GM19025 (cell line): ENCODE data around the gene DPCD.
A peak's percentile ranks its signal among the peaks of the same experiment; 100 is the strongest.

Source experiments
- ATAC-seq: cut with Tn5 transposase; IDR thresholded peaks from one replicate; pipeline ENCODE4 v1.9.1; 2021; ENCODE audit warnings: mild to moderate bottlenecking, low read depth, moderate library complexity; ENCODE audit not compliant: unreplicated experiment

DPCD gene

GRCh38 chr10:101566333-101567164, 21.6 kb upstream of the DPCD start:
- no peak for ATAC-seq

GRCh38 chr10:101567165-101568006, 20.7 kb upstream of the DPCD start:
- no peak for ATAC-seq

- ATAC-seq = no peak
These were observed 19.9 kb upstream of the DPCD start for GRCh38 chr10:101568054-101568745.

GRCh38 chr10:101569323-101569621, 18.8 kb upstream of the DPCD start:
- ATAC-seq = no peak

- ATAC-seq = peak; percentile 62
These were observed 18.3 kb upstream of the DPCD start for GRCh38 chr10:101569622-101570427.

DNA sequence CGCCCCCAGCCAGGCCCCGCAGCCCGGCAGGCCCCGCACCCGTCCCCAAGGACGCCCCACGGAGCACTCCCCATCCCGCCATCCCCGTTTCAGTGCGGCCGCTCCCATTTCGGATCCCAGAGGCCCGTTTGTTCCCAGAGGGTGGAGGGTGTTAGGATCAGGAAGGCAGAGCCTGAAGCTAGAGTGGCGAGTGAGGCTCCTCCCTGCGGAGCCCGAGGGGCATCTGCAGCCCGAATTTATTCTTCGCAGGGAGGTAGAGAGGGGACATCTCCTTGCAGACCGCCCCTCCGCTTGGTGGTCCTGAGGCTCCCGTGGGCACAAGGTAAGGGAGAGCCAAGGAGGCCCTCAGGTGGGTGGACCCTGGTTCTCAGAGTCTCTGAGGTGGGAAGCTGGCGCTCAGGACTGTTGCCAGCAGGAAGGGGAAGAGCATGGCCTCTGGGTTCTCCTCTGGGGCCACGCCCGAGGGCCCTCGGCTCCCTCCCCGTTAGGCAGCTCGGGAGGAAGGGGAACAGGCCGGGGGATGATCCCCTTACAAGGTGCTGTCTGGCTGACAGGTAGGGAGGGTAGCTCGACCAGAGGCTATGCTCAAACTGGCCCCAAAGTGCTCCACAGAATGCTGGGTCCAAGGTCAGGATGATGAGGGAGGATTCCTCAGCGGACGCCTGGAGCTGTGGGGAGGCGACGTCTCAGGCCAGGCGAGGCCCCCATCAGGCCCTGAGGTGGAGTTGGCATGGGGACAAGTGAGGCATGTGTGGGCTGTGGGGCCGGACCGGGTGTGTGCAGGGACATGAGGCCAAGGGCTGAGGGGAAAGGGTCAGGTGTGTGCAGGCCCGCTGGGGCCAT, 17.5 kb upstream of the DPCD start:
- no peak for ATAC-seq

DNA sequence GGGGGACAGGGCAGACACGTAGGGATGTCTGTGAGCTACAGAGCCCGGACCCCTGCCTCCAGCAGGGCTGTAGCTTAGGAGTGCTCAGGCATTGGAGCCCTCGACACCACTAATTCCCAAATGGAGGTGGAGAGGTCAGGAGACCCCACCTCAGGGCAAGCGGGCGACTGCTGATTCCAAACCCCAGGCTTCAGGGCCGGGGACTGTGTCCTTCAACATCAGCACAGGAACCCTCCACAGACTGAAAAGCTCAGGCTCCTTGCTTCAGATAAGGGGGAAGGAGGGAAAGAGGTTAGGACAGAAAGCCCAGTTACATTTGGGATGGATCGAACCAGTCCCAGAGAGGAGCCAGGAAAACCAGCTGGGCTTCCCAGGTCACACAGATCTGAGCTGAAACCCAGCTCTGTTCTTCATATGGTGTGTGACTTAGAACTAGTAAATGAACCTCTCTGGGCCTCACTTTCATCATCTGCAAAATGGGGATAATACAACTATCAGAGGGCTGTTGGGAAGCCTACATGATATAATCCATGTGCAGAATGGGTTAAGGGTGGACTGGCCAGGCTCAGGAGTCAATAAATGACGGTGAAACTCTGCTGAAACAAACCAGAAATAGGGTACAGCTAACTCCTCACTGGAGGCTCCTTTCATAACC, 16.7 kb upstream of the DPCD start:
- ATAC-seq = no peak

DNA sequence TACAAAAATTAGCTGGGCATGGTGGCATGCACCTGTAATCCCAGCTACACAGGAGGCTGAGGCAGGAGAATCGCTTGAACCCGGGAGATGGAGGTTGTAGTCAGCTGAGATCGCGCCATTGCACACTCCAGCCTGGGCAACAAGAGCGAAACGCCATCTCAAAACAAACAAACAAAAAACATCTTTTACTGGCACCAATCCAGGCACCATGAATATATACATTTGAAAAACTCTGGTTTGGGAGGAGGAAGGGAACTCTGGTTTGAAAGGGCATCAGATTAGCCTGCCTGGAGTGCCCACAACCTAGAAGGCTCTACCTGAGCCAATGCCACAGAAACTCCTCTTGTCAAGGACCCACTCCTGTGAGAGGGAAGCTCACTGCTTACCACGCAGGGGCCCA, 16.0 kb upstream of the DPCD start:
- ATAC-seq = no peak

GRCh38 chr10:101572785-101573184, 15.3 kb upstream of the DPCD start:
- ATAC-seq = no peak

DNA sequence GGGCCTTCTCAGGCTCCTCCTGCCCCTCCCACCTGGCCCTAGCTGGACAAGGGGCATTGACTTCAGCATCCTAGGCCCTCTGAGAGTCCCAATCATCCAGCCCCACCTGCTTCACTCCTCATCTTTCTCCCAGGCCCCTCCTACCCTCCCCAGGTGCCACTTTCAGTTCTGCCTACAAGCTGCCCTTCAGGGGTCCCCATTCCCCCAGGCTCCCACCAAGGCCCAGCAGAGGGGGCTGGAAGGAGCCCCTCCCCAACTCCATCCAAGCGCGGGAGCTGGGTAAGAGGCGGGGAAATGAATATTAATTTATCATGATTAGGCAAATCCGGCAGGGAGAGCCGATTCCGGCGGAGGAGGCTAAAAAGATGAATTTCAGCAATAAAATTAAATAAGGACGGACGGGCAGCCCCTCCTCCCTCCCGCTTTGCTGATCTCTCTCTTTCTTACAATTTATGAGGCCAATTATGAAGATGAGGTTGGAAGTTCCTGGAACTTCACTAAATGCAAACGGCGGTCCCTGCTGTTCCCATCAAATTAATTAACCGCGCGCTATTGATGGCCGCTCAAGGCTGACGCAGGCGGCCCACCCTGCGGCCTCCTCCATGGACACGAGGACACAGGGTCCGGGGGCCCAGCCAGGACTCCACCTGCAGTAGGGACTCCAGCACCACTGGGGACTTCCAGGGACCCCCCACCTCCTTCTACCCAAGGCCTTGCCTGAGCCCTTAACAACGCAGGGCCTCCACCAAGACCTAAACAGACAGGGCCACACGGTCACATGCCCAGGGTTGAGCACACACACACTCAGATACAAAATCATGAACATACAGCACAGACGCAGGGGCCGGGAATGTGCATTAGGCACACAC, 14.0 kb upstream of the DPCD start:
- ATAC-seq = no peak

DNA sequence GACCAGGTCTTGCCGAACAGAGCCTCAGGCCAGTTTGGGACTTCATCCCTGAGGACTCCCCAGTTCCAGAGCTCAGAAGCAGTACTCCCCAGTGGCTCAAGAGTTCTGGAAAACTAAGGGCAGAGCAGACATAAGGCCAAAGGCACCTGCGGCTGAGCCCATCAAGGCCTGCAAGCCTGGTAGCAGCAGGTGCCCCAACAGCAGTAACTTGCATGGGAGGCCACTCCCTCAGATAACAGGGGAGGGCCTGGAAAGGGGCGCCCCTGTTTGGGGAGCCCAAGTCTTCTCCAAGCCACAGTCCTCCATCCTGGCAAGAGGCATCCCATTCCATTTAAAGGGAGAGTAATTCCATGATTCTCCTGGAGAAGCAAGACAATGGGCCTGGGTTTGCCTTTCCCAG, 13.0 kb upstream of the DPCD start:
- ATAC-seq = no peak

GRCh38 chr10:101575580-101576210, 12.4 kb upstream of the DPCD start:
- no peak for ATAC-seq

GRCh38 chr10:101576211-101576863, 11.8 kb upstream of the DPCD start:
- ATAC-seq = no peak

- ATAC-seq = no peak
These were observed 10.8 kb upstream of the DPCD start for GRCh38 chr10:101577121-101577871.

DNA sequence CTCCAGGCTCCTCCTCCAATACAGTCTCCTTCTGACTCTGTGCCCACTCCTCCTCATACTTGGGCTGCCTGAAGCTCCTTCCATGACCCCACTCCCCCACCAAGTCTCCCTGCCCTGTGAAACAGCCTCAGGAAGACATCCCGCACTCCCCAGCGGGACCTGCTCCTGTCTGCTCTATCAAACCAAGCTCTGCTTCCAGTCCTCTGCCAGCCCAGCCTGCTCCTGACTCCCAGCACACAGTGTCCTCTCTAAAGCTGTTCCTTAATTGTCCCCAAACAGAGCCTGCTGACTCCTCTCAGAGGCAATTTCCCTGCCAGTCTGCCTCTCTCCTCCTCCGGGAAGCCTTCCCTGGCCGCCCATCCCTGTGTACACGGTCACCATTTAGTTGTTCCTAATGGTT, 9.9 kb upstream of the DPCD start:
- no peak for ATAC-seq

- no peak for ATAC-seq
These were observed 9.2 kb upstream of the DPCD start for GRCh38 chr10:101578803-101579515.
